IPS-18a (cell line): ENCODE results near the gene ICE1.

Experiments
- H3K27ac ChIP-seq: one replicate; pipeline ENCODE4 v1.5.1; 2013; ENCODE audit warnings: low read length
- H3K27me3 ChIP-seq: one replicate; pipeline ENCODE4 v1.6.1; 2013; ENCODE audit warnings: mild to moderate bottlenecking, low read length; ENCODE audit not compliant: control insufficient read depth, insufficient read depth
- H3K36me3 ChIP-seq: one replicate; pipeline ENCODE4 v1.6.1; 2013; ENCODE audit warnings: low read depth, low read length; ENCODE audit not compliant: control insufficient read depth
- H3K4me1 ChIP-seq: one replicate; pipeline ENCODE4 v1.6.1; 2013; ENCODE audit warnings: low read depth, low read length; ENCODE audit not compliant: control insufficient read depth
- H3K4me3 ChIP-seq: one replicate; pipeline ENCODE4 v1.5.1; 2013; ENCODE audit warnings: low read length
- H3K9ac ChIP-seq: one replicate; pipeline ENCODE4 v1.6.1; 2013; ENCODE audit warnings: mild to moderate bottlenecking, low read length, moderate library complexity
- H3K9me3 ChIP-seq: one replicate; pipeline ENCODE4 v1.6.1; 2013; ENCODE audit warnings: low read depth, low read length; ENCODE audit not compliant: control insufficient read depth

Gene ICE1

DNA sequence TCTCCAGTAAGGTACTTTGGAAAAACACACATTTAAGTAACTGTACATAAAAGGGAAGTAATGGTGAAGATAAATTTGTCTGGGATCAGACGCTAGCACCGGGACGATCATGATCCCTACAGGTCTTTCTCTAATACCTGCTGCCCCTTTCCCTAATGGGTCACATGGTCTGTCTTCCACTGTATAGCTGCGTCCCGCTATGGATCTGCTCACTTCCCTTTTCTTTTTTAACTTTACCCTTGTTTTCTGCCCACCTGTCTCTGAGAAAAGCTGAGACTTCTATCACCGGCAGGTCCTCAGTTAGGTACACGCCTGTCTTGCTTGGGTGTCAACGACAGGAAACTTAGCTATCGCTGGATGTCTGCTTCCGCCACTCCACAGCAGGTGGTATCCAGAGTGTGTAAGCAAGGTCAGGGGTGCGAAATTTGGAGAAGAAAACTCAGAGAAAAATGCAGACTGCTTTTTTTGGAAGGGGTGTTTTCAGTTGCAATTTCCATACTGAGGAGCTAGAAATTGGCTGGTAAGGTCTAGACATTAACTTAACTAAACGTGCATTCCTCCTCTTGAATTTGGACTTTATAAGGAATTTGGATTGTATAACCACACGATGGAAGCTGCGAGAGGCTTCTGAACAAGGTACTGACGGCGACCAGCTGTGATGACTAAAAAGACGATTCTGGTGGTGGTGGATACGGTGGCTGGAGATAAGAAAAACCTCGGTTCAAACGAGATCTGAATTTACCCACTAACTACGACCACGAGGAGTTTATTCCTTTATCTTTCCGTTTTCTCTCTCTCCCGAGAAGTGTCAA, 1.1 kb upstream of the ICE1 start:
- Histone ChIP-seq H3K9me3 (no peaks in the 10 kb centered on the region), H3K36me3 (no peaks in the 10 kb centered on the region), H3K27me3 (no peaks in the 10 kb centered on the region), H3K4me3 (peak overlapping the region; percentile 87), H3K27ac (peak overlapping the region; percentile 32), H3K4me1 (peaks cover 20% of the 10 kb centered on the region), H3K9ac (peak overlapping the region; percentile 52)

DNA sequence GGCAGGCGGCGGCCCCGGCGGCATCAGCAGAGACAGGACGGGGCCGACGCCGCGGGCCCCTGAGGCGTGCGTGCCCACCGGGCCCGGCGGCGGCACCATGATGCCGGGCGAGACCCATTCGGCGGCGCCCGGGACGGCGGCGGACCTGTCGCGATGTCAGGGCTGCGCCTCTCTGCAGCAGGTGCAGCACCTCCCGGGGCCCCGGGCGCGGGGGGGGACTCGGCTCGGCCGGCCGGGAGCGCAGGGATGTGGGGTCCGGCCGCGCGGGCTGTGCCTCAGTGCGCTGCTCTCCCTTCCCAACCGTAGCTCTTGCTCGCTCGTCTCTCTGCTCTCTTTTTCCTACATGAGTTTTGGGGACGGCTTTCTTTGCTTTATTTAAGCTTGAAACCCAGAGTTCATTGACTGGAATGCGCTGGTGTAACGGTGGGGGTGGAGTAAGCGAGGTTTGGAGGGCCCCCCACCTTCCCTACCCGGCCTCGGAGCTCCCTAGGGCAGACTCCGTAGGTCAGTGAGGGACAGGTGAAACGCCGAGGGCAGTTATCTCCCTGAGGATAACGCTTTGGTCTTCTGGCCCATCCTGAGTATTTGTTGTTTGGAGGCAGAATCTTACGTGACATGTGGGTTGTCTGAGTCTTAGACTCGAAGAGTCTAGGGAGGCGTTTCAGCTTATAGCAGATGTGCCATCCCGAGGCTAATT, 490 bp downstream of the ICE1 start:
- H3K9me3 ChIP-seq = no peaks in the 10 kb centered on the region
- H3K27me3 ChIP-seq = no peaks in the 10 kb centered on the region
- peaks cover 20% of the 10 kb centered on the region for H3K4me1 ChIP-seq
- no peak overlapping the region for H3K27ac ChIP-seq
- peak overlapping the region; percentile 52 for H3K9ac ChIP-seq
- no peaks in the 10 kb centered on the region for H3K36me3 ChIP-seq
- H3K4me3 ChIP-seq = peak overlapping the region; percentile 87

DNA sequence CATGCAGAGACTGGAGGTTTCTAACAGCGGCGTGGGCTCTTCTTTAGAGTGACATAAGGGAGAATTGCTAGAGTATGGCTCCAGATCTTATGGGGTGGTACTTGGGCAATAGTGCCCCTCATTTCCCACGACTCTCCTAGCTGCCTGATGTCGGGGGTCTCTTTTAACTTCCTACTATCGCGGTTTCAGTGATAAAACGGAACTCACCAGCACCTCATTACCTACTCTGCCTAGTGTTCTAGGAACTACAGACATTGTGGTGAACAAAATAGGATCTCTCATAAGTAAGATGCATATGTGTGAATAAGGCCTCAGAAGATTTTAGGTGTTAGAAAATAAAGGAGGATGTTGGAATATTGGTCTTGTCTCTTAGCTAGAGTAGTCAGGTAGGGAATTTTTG, 1.1 kb downstream of the ICE1 start:
- Histone ChIP-seq H3K36me3 (no peaks in the 10 kb centered on the region), H3K9me3 (no peaks in the 10 kb centered on the region), H3K4me3 (peak overlapping the region; percentile 87), H3K27ac (no peak overlapping the region), H3K9ac (peak overlapping the region; percentile 52), H3K4me1 (peaks cover 20% of the 10 kb centered on the region), H3K27me3 (no peaks in the 10 kb centered on the region)

DNA sequence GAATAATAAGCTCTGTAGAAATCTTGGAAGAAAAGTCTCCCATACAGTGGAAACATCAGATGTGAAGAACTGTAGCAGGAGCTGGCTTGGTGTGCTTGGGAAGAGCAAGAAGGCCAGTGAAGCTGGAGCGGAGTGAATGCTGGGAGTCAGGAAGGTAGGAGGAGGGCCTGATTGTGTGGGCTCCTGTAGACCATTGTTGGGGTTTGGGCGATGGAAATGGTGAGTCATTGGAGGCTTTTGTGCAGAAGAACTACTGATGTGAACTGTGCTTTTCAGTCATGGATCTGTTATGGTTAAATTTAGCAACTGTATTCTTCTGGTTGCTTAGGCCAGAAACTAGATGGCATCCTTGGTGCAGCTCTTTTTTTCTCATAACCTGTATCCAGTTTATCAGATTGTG, 2.3 kb downstream of the ICE1 start:
- Histone ChIP-seq H3K36me3 (no peaks in the 10 kb centered on the region), H3K9ac (no peak overlapping the region), H3K4me1 (peaks cover 14% of the 10 kb centered on the region), H3K27me3 (no peaks in the 10 kb centered on the region), H3K4me3 (no peak overlapping the region), H3K27ac (no peak overlapping the region), H3K9me3 (no peaks in the 10 kb centered on the region)

DNA sequence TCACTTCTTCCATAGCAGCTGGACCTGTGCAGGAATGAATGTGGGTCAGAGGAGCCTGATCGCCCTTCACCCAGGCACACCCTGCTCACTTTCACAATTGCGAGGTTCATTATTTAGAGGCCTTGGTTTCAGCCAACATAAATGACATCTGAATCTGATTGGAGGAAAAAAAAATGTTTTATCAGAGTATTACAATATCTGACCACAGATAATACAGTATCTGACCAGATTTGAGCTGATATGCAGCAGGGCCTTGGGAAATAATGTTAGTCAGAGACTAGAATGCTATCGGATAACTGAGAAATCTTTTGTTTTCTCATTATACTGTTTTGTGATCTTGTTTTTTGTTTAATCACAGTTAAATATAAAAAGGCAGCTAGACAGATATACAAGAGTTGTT, 7.7 kb downstream of the ICE1 start:
- Histone ChIP-seq H3K4me1 (no peaks in the 10 kb centered on the region), H3K27ac (no peak overlapping the region), H3K27me3 (no peaks in the 10 kb centered on the region), H3K9me3 (no peaks in the 10 kb centered on the region), H3K36me3 (no peaks in the 10 kb centered on the region), H3K4me3 (no peak overlapping the region), H3K9ac (no peak overlapping the region)

DNA sequence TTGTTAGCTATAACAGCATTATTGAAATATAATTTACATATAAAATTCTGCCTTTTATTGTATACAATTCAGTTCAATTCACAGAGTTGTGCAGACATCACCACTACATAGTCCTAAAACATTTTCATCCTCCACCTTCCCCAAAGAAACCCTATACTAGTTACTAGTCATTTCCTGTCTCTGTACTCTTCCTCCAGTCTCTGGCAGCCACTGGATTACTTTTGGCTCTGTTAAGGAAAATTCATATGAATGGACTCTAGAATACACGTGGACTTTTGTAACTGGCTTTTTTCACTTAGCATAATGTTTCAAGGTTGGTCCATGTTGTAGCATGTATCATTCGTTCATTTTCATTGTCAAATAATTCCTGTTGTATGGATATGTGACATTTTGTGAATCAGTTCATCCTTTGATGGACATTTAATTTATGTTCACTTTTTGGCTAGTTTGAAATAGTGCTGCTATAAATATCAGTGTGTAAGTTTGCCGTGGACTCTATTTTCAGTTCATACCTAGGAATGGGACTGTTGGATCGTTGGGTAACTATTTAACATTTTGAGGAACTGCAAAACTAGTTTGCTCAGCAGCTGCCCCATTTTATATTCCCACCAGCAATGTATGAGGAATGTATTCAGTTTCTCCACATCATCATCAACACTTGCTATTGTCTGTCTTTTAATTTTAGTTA, 9.7 kb downstream of the ICE1 start:
- Histone ChIP-seq H3K9me3 (no peaks in the 10 kb centered on the region), H3K27me3 (no peaks in the 10 kb centered on the region), H3K9ac (no peak overlapping the region)

DNA sequence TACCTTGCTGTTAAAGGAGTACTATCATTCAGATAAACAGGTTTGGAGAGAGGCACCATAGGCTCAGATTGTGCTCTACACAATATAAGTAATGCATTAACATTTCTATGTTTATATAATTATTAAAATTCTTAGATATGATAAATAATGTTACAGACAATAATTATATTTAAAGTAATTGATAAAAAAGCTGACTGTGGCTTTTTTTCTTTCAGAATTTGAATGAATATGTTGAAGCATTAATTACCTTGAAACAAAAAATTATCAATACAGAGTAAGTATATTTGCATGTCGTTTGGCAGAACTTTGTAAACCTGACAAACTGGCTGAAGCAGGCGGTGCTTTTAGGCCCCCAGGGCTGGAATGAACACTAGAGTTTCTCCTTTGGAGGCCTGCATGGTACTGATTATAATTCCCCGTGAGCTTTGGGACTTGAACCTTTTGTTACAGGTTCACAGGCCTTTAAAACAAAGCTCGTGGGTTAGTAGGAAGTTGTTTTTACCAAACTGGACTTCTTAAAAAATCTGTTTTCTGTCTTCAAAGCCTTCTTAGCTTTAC, 13.8 kb downstream of the ICE1 start:
- Histone ChIP-seq H3K4me1 (no peaks in the 10 kb centered on the region), H3K27me3 (no peaks in the 10 kb centered on the region), H3K9ac (no peak overlapping the region), H3K4me3 (no peak overlapping the region), H3K9me3 (no peaks in the 10 kb centered on the region), H3K27ac (no peak overlapping the region), H3K36me3 (peaks cover 16% of the 10 kb centered on the region)

More for the DNA sequence above, 9.7 kb downstream of the ICE1 start:
- H3K4me1 ChIP-seq = no peaks in the 10 kb centered on the region
- no peak overlapping the region for H3K4me3 ChIP-seq
- peaks cover 3% of the 10 kb centered on the region for H3K36me3 ChIP-seq
- no peak overlapping the region for H3K27ac ChIP-seq

DNA sequence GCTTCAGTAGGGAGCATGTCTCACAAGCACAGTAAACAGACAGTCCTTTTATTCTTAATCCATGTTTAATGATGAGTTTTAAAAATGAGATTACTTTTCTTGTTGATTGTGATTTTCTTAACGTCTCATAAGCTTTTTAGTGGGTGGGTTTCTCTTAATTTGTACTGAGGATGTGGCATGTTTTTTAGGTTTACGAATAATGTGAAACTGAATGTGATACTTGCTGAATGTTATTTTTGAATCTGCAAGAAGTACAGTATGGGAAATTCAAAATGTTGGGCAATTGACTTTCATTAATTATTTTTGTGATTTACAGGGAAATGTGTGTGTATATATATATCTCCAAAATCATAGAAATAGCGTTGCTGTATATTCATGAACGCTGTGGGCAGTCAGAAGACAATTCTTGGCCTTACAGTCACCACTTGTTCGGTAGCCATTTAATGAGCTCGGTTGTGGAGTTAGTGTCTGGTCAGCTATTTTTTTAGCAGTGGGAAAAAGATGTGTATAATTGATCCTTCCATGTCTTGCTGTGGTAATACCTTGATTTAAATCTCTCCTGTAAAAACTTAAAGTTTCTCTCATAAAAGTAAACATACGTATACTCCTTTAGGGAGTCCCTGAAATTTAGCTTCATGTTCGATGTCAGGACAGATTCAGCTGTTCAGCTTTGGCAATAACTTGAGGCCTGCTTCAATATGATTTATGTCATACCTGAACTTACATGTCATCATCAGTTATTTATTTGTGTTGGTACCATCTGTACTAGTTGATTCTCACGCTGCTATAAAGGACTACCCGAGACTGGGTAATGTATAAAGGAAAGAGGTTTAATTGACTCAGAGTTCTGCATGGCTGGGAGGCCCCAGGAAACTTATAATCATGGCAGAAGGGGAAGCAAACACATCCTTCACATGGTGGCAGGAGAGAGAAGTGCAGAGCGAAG, 15.0 kb downstream of the ICE1 start:
- H3K36me3 ChIP-seq = peaks cover 25% of the 10 kb centered on the region
- H3K9me3 ChIP-seq = no peaks in the 10 kb centered on the region
- no peak overlapping the region for H3K9ac ChIP-seq
- H3K27me3 ChIP-seq = no peaks in the 10 kb centered on the region
- no peaks in the 10 kb centered on the region for H3K4me1 ChIP-seq
- H3K4me3 ChIP-seq = no peak overlapping the region
- no peak overlapping the region for H3K27ac ChIP-seq

DNA sequence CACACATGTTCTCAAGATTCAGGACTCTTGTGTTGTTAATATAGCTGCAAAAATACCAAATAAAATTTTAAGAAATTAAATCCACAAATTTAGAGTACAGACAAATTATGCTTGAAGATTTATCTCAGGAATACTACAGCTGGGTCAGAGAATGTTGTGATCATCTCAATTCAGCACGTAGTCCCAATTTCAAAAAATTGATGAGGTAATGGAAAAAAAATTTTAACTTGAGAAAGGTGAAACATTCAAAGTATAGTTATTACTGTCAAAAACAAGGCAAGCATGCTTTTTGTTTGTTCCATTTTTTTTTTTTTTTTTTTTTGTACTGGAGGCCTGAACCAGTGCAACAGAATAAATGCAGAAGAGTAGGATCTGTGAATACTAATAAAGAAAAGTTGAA, 29.4 kb downstream of the ICE1 start:
- H3K4me1 ChIP-seq = no peaks in the 10 kb centered on the region
- no peak overlapping the region for H3K27ac ChIP-seq
- H3K9me3 ChIP-seq = no peaks in the 10 kb centered on the region
- H3K4me3 ChIP-seq = no peak overlapping the region
- H3K27me3 ChIP-seq = no peaks in the 10 kb centered on the region
- peaks cover 74% of the 10 kb centered on the region for H3K36me3 ChIP-seq
- no peak overlapping the region for H3K9ac ChIP-seq

DNA sequence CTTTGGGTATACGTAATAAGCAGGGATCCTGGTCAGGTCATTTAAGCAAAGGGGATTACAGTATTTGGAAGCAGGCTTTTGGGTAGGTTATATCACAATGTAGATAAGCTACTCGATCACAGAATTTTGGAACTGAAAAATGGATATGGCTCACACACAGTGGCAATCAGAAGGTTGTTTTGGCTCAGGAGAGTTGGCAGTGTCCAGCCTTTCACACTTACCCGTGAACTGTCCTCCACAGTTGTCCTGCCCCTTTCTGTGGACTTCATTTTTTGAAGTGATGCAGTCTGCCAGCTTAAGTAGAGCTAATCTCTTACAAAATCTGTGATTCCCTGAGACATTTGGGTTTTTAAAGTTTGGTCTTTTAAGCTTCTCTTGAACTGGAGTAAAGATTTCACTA, 30.7 kb downstream of the ICE1 start:
- Histone ChIP-seq H3K27me3 (no peaks in the 10 kb centered on the region), H3K9ac (no peak overlapping the region), H3K4me3 (no peak overlapping the region), H3K27ac (no peak overlapping the region), H3K4me1 (no peaks in the 10 kb centered on the region), H3K9me3 (no peaks in the 10 kb centered on the region), H3K36me3 (peaks cover 74% of the 10 kb centered on the region)
